ENCODE measurements around the gene NGRN. TPM values are rescaled to one million over a fixed set of nuclear protein-coding genes. Genes with fewer than 3 reads are reported as not detected.
"Not testable (repeated sequence)": the region's sequence is repeated elsewhere in the genome, so short reads cannot be mapped to it uniquely, and the experiment has no call there.

Gene NGRN
- total RNA-seq, 1 experiment from 2014 or later = 99.6 TPM

DNA sequence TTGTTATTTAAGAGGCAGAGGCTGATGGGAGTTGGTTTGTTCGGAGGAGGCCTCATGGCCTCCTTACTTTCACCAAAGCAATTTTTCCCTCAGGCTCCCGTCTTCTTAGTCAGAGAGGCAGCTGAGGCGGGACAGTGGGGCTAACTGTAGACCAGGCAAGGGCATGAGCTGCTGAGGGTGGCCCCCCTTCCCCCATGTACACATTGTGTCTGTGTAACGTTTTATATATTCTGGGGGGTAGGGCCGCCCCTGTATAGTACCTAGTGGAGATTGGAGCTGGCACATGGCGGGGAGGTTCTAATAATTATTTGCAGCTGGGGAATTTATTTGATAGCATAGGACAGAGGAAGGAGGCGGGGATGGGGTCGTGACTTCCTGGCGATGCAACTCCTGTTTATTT lies 35.1 kb downstream of the NGRN start:
- in situ Hi-C loops (cut with HindIII; ENCODE audit: low pct_unique_long_range_greater_than_20kb, low sequenced_read_pairs) = no loop called here
- DNase-seq (ENCODE audit: low read depth, low spot score) = no peak

DNA sequence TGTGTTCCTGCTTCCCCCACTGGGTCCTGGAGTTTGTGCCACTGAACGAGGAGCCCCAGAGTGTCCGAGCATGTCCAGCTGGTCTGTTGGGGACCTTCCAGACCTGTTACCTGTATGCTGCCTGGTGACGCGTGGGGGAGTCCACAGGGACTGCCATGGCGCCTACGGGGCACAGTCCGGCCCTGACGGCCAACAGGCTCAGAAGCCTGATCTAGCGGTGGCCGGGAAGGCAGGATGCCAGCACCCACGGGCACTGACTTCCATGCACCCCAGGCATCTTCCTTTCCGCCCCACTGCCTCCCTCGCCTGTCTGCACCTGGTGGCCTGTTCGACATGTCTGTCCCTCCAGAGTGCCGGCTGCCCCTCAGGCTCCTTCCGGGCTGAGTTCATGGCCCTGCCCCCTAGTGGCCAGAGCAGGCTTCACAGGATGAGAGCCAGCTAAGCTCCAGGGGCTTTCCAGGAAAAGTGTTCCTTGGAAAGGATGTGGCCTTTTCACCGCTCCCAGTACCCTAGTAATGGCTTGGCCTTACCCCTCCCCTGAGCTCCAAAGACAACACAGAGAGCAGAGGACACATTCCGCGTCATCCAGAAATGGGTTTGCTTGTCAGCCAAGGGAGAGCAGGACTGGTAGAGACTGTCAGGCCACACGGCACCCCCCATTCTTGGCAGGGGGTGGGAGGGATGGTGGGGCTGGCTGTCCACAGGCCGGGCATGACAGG lies 35.7 kb downstream of the NGRN start:
- peak; percentile 73 for DNase-seq (ENCODE audit: low read depth, low spot score)
- in situ Hi-C loops (cut with HindIII; ENCODE audit: low pct_unique_long_range_greater_than_20kb, low sequenced_read_pairs) = no loop called here

DNA sequence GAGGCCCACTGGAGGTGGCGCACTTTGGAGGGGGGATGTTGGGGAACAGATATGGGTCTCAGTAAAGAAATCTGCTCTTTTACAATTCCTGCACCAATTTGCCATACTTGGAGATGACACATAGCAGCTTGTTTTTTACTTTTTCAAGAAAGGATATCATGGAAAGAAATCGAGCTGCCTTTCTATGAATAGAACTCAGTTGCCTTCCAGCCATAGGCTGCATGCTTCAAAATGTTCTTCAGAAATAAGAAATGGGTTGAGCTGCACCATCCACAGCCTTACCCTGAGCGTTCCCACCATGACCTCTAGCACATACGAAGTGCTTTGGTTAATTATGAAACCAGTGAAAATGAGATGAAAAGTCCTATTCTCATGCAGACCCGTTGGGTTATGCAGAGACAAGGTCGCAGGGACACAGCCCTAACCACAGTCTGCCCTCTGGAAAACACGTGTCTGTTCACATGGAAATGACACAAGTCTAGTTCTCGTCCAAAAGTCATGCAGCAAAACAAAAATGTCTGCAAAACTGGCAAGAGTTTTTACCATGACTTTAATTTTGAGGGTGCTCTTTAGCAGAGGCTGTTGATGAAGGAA lies 36.3 kb downstream of the NGRN start:
- no peak for DNase-seq (ENCODE audit: low read depth, low spot score)
- in situ Hi-C loops (cut with HindIII; ENCODE audit: low pct_unique_long_range_greater_than_20kb, low sequenced_read_pairs) = no loop called here

DNA sequence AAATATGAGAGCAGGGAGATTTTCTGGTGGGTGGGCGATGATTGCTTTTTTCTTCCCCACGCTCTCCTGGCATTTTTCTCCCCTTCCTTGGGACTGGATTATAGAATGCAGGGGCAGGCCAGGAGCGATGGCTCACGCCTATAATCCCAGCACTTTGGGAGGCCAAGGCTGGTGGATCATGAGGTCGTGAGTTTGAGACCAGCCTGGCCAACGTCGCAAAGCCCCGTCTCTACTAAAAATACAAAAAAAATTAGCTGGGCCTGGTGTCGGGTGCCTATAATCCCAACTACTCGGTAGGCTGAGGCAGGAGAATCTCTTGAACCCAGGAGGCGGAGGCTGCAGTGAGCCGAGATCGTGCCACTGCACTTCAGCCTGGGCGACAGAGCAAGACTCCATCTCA lies 39.9 kb downstream of the NGRN start:
- DNase-seq (ENCODE audit: low read depth, low spot score); in situ Hi-C loops (cut with HindIII; ENCODE audit: low pct_unique_long_range_greater_than_20kb, low sequenced_read_pairs): not testable (repeated sequence)

DNA sequence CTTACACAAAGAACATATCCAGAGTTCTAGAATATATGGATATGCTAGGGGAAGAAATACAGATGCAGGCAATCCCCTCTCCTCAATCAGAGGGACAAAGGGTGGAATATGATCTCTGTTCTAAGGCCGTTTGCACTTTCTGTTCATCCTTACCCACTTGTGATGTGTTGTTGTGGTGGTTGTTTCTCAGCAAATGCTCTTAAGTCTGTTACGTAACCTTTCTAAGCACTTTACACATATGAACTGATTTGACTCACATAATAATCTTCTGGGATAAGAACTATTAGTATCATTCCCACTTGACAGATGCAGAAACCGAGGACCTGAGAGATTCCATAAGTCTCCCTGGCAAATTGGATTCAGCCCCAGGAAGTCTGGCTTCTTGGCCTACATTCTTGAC lies 40.5 kb downstream of the NGRN start:
- in situ Hi-C loops (cut with HindIII; ENCODE audit: low pct_unique_long_range_greater_than_20kb, low sequenced_read_pairs) = no loop called here
- DNase-seq (ENCODE audit: low read depth, low spot score) = no peak

DNA sequence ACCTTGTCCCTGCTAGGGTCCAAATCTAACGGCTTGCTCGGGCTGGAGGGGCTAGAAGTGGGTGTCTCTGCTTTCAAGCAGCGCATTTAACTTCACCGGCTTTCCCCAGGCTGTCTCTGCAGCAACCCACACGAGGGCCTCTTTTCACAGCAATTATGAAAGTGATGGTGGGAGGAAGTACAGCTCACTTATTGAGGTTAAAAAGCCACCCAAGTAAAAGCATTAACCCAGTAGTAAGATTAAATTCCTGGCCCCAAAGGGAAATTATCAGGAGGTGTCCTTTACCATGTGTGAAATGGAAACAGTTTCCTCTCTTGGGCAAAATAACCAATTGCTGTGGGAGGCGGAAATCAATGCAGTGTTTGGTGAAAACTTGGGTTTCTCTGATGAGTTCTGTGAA lies 41.1 kb downstream of the NGRN start:
- in situ Hi-C loops (cut with HindIII; ENCODE audit: low pct_unique_long_range_greater_than_20kb, low sequenced_read_pairs) = no loop called here
- DNase-seq (ENCODE audit: low read depth, low spot score) = no peak

DNA sequence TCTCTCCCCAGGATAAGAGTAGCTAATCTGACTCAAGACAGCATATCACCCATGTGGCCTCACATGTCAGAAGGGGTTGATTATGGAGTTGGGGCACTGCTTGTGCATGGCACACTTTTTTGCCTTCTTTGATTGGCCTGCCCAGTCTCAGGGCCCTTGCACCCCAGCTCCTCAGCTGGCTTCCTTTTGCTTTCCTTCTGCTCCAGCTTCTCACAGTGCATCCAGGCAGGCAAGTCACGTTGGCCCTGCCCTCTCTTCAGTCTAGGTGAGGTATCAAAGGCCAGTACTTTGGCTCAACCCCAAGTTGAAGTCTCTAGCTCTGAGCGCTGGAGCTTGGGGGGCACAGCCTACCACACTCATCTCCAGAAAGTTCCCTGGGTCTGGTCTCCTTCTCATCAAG lies 42.2 kb downstream of the NGRN start:
- in situ Hi-C loops (cut with HindIII; ENCODE audit: low pct_unique_long_range_greater_than_20kb, low sequenced_read_pairs) = no loop called here

DNA sequence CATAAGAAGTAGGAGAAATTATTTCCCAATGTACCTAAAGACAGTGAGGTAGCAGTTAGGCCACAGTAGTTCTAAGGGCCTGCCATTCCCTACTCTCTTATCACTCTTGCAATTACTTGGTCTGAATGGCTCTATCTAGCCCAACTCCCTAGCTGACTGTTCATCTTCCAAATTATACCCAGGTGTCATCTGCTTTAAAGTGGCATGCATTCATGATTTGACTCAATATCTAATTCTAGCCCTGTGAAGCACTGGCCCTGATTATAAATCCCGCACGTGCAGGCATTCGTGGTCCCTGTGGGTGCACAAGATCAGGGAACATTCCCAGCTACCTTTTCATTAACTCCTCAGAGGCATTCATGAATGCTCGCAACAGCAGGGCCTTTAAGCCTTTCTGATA lies 43.5 kb downstream of the NGRN start:
- no peak for DNase-seq (ENCODE audit: low read depth, low spot score)
- in situ Hi-C loops (cut with HindIII; ENCODE audit: low pct_unique_long_range_greater_than_20kb, low sequenced_read_pairs) = no loop called here

More for the DNA sequence above, 42.2 kb downstream of the NGRN start:
- DNase-seq (ENCODE audit: low read depth, low spot score) = no peak

DNA sequence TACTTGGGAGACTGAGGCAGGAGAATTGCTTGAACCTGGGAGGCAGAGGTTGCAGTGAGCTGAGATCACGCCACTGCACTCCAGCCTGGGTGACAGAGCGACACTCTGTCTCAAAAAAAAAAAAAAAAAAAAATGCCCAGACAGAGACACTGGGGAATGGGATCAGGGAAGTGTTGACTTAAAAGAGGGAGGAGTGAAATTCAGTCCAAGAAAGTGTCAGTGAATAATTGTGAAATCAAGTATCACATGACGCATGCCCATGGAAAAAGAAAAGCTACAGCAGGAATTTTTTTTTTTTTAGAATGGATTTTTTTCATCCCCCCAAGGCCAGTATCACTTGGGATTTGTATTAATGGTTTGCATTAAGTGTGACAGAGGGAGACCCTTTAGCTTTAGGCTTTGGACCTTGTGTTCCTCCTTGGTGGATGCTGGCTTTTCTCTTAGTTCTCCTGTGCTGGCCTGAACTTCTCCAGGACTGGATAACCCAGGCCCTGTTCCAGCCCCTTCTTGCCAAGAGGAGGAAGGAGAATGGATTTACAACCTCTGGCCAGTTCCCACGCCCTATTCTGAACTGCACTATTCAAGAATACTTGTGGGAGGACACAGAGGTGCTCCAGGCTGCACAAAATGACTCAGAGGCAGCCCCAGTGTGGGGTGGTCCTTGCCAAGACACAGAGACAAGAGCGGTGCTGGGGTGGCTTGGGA lies 50.0 kb downstream of the NGRN start:
- peak; percentile 33 for DNase-seq (ENCODE audit: low read depth, low spot score)
- in situ Hi-C loops (cut with HindIII; ENCODE audit: low pct_unique_long_range_greater_than_20kb, low sequenced_read_pairs) = no loop called here

DNA sequence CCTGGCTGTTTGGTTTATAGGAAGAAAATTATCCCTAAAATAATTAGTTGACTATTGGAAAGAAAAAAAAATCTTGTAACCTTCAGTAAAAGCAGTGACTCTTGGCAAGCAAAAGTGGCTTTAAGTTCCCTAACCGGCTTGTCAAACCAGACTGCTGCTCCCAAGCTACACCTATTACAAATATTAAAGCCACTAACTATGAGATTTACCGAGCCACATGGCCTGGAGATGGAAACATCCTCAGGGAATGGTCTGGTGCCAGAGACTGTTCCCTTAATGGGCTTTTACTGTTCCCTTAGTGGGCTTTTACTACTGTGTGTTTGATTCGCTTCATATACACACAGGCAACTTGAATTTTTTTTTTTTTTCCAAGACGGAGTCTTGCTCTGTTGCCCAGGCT lies 50.7 kb downstream of the NGRN start:
- in situ Hi-C loops (cut with HindIII; ENCODE audit: low pct_unique_long_range_greater_than_20kb, low sequenced_read_pairs) = no loop called here
- no peak for DNase-seq (ENCODE audit: low read depth, low spot score)

DNA sequence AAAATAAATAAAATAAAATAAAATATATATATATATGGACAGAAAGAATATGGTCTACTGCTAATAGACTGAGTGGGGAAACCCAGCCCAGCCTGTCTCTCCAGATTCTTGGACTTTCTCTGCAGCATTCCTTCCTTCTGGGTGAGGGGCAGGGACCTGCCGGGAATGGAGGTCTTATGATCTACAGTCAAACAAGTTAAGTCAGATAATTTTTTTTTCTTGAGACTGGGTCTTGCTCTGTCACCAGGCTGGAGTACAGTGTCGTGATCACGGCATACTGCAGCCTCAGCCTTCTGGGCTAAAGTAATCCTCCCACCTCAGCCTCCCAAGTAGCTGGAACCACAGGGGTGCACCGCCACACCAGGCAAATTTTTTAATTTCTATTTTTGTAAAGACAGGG lies 53.1 kb downstream of the NGRN start:
- no peak for DNase-seq (ENCODE audit: low read depth, low spot score)
- in situ Hi-C loops (cut with HindIII; ENCODE audit: low pct_unique_long_range_greater_than_20kb, low sequenced_read_pairs) = no loop called here

DNA sequence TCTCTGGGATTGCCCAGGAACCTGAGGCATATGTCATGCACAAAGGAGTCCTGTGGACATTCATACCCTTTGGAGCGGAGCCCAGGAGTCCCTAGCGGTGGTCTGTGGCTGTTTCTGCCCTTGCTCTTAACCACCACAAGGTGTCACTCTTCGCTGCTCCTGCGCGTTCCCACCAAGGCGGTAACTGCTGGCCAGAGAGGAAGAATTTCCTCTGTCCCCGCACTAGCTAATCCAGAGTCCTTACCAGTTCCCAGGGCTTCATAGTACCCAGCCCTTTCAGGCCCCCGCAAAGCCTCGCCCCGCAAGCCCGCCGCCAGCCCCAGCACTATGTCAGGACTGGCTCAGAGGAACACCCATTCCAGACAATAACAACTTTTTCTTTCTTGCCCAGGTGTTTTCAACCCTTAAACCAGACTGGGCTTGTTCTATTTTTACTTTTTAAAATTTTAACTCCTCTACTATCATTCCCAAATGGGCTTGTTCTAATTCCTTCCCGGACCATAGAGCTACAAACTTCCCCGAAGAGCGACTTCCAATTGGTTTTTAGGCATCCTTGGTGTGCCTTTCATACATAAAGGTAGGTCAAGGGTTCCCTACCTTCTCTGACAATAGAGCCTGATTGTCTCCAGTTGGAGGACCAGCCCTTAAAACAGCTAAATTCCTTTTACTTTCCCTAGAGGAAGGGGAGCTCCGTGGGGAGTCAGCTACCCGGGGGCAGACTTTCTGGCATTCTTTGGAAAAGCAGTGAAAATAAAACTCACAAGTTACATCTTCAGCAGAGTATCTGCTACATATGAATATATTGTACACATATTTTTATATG lies 54.8 kb downstream of the NGRN start:
- in situ Hi-C loops (cut with HindIII; ENCODE audit: low pct_unique_long_range_greater_than_20kb, low sequenced_read_pairs) = no loop called here
- DNase-seq (ENCODE audit: low read depth, low spot score) = peak; percentile 94

DNA sequence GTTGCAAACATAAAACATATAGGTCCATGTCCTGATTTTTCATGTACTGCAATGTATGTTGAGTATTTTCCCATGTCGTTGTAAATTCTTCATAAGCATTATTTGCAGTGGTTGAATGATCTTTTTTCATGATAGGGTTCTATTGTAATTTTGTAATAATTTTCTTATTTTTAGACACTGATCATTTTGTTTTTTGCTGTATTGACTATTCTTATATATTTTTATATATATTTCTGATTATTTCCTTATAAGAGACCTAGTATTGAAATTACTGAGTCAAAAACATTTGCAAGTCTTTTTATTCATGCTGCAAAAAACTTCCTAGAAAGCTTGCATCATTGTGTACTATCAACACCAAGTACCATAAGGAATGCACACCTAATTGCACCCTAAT lies 55.4 kb downstream of the NGRN start:
- in situ Hi-C loops (cut with HindIII; ENCODE audit: low pct_unique_long_range_greater_than_20kb, low sequenced_read_pairs) = no loop called here

More for the DNA sequence above, 55.4 kb downstream of the NGRN start:
- no peak for DNase-seq (ENCODE audit: low read depth, low spot score)

Small RNA genes within 50 kb of the gene (small RNA-seq; reads per million reads assigned to genes)
- 0 reads per million in 2 experiments for gene AC091167.3
- 0 reads per million in 2 experiments for gene RN7SL736P

Other genes starting within 250 kb of the NGRN start
- 31.3 and 33.3 TPM in 2 replicates for gene IDH2, start 163.2 kb upstream of the NGRN start, total RNA-seq (2014; rRNA removed; shearing (Covaris generic))
- 10.6 and 17.1 TPM in 2 replicates for gene SEMA4B, start 64.3 kb upstream of the NGRN start, total RNA-seq (2014; rRNA removed; shearing (Covaris generic))
- 40.0 and 47.2 TPM in 2 replicates for gene CIB1, start 31.7 kb upstream of the NGRN start, total RNA-seq (2014; rRNA removed; shearing (Covaris generic))
- 5.5 and 10.9 TPM in 2 replicates for gene GDPGP1, start 31.5 kb upstream of the NGRN start, total RNA-seq (2014; rRNA removed; shearing (Covaris generic))
- 0.18 TPM in 1 of 2 replicates, not detected in the other for gene TTLL13, start 16.1 kb upstream of the NGRN start, total RNA-seq (2014; rRNA removed; shearing (Covaris generic))
- gene ZNF774, start 86.6 kb downstream of the NGRN start, total RNA-seq (2014; rRNA removed; shearing (Covaris generic)) = 2.1 and 2.2 TPM in 2 replicates
- 141 and 153 TPM in 2 replicates for gene IQGAP1, start 122.6 kb downstream of the NGRN start, total RNA-seq (2014; rRNA removed; shearing (Covaris generic))

Data from SK-MEL-5 (cell line).